Activated gamma-delta T cell treated with anti-CD3 and anti-CD28 coated beads, Interleukin-2, amount 50 U/mL, for 16 hours (primary cell): Measurements from ENCODE around the gene RWDD3.

Source experiments
- DNase-seq: peaks from one replicate; pipeline ENCODE4 v3.0.0-alpha.2; 2020; ENCODE audit warnings: low read depth

Gene RWDD3

GRCh38 chr1:95284420-95284819 lies 50.4 kb downstream of the RWDD3 start:
- no peak for DNase-seq

- no peak for DNase-seq
Measured at GRCh38 chr1:95286479-95286878, 52.5 kb downstream of the RWDD3 start.

GRCh38 chr1:95287081-95287480 lies 53.1 kb downstream of the RWDD3 start:
- DNase-seq: no peak

GRCh38 chr1:95287825-95288224 lies 53.8 kb downstream of the RWDD3 start:
- no peak for DNase-seq
